Activated CD4-positive, alpha-beta T cell treated with anti-CD3 and anti-CD28 coated beads for 36 hours (primary cell): ENCODE data around the gene SELENOO. TPM values are rescaled to one million over a fixed set of nuclear protein-coding genes. Genes with fewer than 3 reads are reported as not detected.

Experiments
- ATAC-seq: fragments of 200-7000 bp; cut with Tn5 transposase; one replicate; pipeline ENCODE4 v1.10.0; 2021; ENCODE audit warnings: mild to moderate bottlenecking, moderate library complexity
- CTCF ChIA-PET: fragments of 350-600 bp; sonication (Branson Sonifier 250); formaldehyde crosslinking; loops from one replicate; lab custom pipeline; 2021; ENCODE audit warnings: antibody characterized with exemption; lab: Charles Lee
- POLR2A ChIA-PET: fragments of 350-600 bp; sonication (Branson Sonifier 250); formaldehyde crosslinking; loops from one replicate; lab custom pipeline; 2021; ENCODE audit warnings: antibody characterized with exemption, inconsistent platforms; lab: Charles Lee
- DNase-seq: peaks from one replicate; pipeline ENCODE4 v3.0.0-alpha.2; 2020
- H3K27ac Mint-ChIP-seq: one replicate; pipeline ENCODE4 v1.8.0; 2021; ENCODE audit warnings: mixed read lengths
- H3K27me3 Mint-ChIP-seq: one replicate; pipeline ENCODE4 v1.8.0; 2021; ENCODE audit warnings: mixed read lengths
- H3K36me3 Mint-ChIP-seq: one replicate; pipeline ENCODE4 v1.8.0; 2021; ENCODE audit warnings: low read depth, mixed read lengths
- H3K4me1 Mint-ChIP-seq: one replicate; pipeline ENCODE4 v1.8.0; 2021; ENCODE audit warnings: mixed read lengths
- H3K4me3 Mint-ChIP-seq: one replicate; pipeline ENCODE4 v1.8.0; 2021; ENCODE audit warnings: mild to moderate bottlenecking, moderate library complexity, mixed read lengths
- H3K9me3 Mint-ChIP-seq: one replicate; pipeline ENCODE4 v1.8.0; 2021; ENCODE audit warnings: low read depth, mixed read lengths
- intact Hi-C, 2 experiments: fragments of 100-400 bp; cut with DNase I in 1 of 2; cut with micrococcal nuclease in 1 of 2; formaldehyde crosslinking; loops; one replicate each; pipeline versions ENCODE4 v1.14.2 to v1.15.1; 2022 to 2024; cut with DNase I, micrococcal nuclease
- total RNA-seq, 2 experiments: library from RNA; stranded (reverse); gene quantifications; one replicate each; pipeline ENCODE4 v1.2.3, GENCODE V29; 2021

Gene SELENOO
- total RNA-seq, 2 experiments from 2014 or later, result 14.4 to 18.3 TPM

DNA sequence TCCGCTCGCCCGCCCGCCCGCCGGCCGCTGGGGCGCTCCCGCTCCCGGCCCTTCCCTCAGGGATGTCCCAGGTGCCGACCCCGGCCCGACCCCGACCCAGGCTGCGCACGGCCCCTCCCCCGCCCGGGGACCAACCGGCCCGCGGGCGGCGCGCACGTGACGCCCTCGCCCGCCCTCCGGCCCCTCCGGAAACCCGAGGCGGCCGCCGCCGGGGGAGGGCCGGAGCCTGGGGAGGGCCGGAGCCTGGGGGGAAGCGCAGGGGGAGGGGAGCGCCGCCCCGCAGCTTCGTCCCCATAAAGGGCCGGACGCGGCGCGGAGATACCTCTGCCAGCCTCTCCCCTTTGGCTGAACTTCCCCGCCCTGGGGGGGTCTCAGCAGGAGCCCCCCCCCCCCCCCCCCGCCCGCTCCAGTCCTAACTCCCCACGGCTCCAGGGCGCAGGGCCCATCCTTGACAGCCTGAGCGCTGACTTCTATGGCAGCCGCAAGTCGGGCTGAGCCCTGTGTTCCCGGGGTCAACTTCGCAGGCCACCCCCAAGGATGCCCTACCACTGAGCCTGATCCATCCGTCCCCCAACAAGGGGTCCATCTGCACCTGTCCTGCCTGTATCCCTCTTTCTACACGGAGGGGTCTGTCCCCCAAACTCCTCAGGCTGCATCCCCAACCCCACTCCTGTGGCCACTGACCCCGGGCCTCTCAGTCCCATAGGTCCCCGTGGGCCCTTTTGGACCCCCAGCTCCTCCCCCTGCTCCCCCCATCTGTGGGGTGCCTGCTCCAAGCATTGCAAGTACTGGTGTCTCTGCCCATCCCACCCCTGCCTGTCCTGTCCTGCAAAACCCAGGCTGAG lies 61.0 kb downstream of the SELENOO start, which contains the start of gene MAPK12:
TSS of gene MAPK12 (minus strand) at position 69 of the 845 bp plus-strand sequence. CDS start 174 bp downstream, outside the sequence.
- intact Hi-C loops, result no loop called here
- CTCF ChIA-PET, result interaction anchor here (0.7 to 1.1 kb wide), 2 partner anchors 8 to 9 kb away, joined by 3 read pairs; no protein-coding TSS in a partner anchor
- no peaks in the 10 kb centered on the region for H3K9me3 Mint-ChIP-seq

DNA sequence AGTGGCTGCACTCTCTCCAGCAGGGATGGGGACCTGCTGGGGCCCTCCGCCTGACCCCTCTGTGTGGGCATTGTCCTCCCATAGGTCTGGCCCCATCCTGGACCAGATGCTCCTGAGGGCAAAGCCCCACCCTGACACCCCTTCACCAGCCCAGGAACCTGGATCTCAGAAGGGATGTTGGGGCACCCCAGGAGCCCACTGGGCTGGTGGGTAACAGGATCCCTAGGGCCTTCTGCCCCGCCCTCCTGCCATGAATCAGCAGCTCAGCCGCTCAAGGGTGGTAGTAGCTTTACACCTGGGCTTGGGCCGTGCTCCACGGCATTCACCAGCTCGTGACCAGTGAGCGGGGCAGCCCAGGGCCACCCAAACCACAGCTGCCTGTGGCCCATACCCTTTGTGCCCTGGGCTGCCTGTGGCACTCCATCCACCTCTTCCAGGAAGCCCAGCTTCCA lies 61.7 kb downstream of the SELENOO start:
- ChIA-PET CTCF (interaction anchor here (1.1 kb wide), 1 partner anchor 10 kb away, joined by 3 read pairs; no protein-coding TSS in a partner anchor), POLR2A (no interaction called here)
- Mint-ChIP-seq H3K4me3 (peak overlapping the region; percentile 54), H3K27me3 (peaks cover 14% of the 10 kb centered on the region), H3K36me3 (no peaks in the 10 kb centered on the region), H3K9me3 (no peaks in the 10 kb centered on the region), H3K4me1 (peaks cover 5% of the 10 kb centered on the region), H3K27ac (no peak overlapping the region)
- peak; percentile 36 for ATAC-seq
- intact Hi-C loops, result no loop called here
- peak; percentile 47 for DNase-seq

More for the DNA sequence above, 61.0 kb downstream of the SELENOO start, which contains the start of gene MAPK12:
- Mint-ChIP-seq H3K36me3 (no peaks in the 10 kb centered on the region), H3K27me3 (peaks cover 14% of the 10 kb centered on the region), H3K27ac (no peak within 1 kb of the TSS), H3K4me1 (peaks cover 5% of the 10 kb centered on the region), H3K4me3 (peak within 1 kb of the TSS; percentile 54)
- ATAC-seq, result no peak
- DNase-seq, result no peak
- POLR2A ChIA-PET, result no interaction called here

DNA sequence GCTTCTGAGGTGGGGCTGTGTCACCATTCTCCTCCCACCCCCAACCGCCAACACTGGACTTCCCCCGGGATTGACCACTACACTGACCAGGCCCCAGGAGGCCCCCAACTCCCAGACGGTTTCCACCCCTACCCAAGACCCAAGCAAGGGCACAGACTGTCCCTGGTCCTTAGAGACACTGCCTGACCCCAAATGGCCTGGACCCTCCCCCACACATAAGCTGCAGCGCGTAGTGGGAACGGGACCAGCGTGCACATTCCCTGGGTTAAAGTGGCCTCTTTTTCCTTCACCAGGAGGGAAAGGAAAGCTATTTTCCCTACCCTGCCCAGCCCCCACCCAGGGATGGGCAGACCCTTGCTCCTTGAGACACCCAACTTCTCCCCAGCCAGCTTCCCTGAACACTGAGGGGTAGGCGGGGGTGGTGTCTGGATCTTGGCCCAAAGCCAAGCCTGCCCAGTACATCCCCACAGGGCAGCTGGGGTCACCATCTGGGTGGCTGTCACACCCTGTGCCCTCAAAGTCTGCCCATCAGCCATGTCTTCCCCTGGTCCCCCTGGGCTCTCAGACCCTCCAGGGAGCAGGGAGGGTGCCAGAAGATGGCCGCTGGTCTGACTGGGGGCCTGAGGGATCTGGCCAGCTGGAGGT lies 62.3 kb downstream of the SELENOO start:
- H3K9me3 Mint-ChIP-seq, result no peaks in the 10 kb centered on the region
- peaks cover 14% of the 10 kb centered on the region for H3K27me3 Mint-ChIP-seq
- H3K4me1 Mint-ChIP-seq, result peaks cover 7% of the 10 kb centered on the region
- ChIA-PET CTCF (interaction anchor here (1.1 kb wide), 1 partner anchor 10 kb away, joined by 3 read pairs; no protein-coding TSS in a partner anchor), POLR2A (no interaction called here)
- no peak overlapping the region for H3K4me3 Mint-ChIP-seq
- DNase-seq (no peak), ATAC-seq (no peak)
- no peaks in the 10 kb centered on the region for H3K36me3 Mint-ChIP-seq
- intact Hi-C loops, result no loop called here
- H3K27ac Mint-ChIP-seq, result no peak overlapping the region

DNA sequence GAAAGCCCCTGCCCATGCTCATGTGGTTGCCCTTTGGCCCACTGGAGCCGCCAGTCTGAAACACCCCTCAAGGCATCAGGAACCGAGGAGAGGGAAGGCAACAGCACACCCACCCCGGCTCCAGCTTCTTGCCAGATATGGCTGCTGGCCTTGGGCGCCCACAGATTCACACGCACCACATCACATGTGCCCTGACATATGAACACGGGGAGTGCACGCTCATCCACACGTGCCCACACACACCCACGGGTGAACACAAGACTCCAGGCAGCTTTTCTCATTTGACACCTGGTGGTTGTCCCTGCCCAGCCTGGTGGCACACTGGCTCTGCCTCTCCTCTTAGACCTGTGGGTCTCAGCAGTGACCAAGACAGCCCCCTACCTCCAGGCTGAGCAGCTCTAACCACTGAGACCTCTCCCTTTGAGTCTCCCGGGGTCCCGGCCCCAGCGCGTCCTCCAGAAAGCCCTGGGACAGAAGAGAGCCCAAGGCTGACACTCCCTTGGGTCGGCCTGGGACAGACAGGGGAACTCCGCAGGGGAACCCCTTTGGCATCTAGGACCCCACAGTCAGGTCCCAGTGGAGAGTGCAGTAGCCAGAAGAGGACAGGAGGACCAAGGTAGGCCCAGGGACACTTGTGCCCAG lies 63.4 kb downstream of the SELENOO start:
- intact Hi-C loops, result no loop called here
- Mint-ChIP-seq H3K27me3 (peaks cover 11% of the 10 kb centered on the region), H3K36me3 (no peaks in the 10 kb centered on the region), H3K4me3 (no peak overlapping the region), H3K27ac (no peak overlapping the region), H3K9me3 (no peaks in the 10 kb centered on the region), H3K4me1 (peaks cover 13% of the 10 kb centered on the region)
- ChIA-PET POLR2A (no interaction called here), CTCF (no interaction called here)
- no peak for ATAC-seq
- DNase-seq, result peak; percentile 30

DNA sequence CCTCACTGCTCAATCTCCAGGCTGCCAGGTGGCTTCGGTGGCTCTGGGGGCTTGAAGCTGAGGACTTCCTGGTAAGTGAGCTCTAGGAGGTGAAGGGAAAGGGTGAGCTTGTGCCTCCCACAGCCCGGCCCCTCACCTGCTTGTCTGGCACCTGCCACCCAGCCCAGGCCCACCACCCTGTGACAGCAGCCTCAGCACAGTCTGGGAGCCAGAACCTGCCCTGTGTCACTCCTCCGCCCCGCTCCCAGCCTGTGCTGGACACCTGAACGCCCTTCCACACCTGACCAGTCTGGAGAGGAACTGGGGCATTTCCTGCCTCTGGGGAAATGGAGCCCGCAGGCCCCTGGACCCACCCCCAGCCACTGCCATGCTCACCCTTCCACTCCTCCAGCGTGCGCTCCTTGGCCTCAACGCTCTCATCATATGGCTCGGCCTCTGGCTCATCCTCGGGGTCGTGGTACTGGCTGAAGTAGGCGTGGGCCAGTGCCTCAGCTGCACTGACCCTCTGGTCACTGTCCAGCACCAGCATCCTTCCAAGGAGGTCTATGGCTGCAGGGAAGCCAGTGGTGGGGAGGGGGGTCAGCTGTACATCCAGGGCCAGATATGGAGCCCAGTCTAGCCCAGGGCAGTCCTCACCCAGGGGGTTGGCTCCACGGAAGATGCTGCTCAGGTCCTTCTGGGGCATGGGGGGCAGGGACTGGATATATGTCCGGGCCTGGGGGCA lies 64.3 kb downstream of the SELENOO start:
- ChIA-PET CTCF (no interaction called here), POLR2A (interaction anchor here (0.7 kb wide), 1 partner anchor 63 kb away, joined by 3 read pairs; no protein-coding TSS in a partner anchor)
- Mint-ChIP-seq H3K27me3 (peaks cover 8% of the 10 kb centered on the region), H3K27ac (no peak overlapping the region), H3K9me3 (no peaks in the 10 kb centered on the region), H3K4me3 (no peak overlapping the region), H3K36me3 (no peaks in the 10 kb centered on the region), H3K4me1 (peaks cover 15% of the 10 kb centered on the region)
- intact Hi-C loops, result no loop called here
- ATAC-seq (no peak), DNase-seq (no peak)

DNA sequence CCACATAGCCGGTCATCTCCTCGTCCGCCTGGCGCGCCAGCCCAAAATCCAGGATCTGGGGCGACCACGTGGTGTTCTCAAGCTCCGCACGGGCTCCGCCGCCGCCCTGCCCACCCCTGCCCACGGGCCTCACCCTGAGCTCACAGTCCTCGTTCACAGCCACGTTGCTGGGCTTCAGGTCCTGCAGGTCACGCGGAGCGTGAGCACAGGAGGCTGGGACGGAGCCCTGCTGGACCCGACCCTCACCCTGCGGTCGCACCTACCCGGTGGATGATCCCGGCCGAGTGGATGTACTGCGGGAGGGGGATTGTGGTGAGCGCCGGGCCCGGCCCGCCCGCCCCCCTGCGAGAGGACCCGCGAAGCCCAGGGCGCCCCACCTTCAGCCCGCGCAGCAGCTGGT lies 66.2 kb downstream of the SELENOO start:
- intact Hi-C loops, result no loop called here
- no peak overlapping the region for H3K4me3 Mint-ChIP-seq
- no peaks in the 10 kb centered on the region for H3K9me3 Mint-ChIP-seq
- H3K27me3 Mint-ChIP-seq, result peaks cover 7% of the 10 kb centered on the region
- ChIA-PET POLR2A (no interaction called here), CTCF (no interaction called here)
- DNase-seq (no peak), ATAC-seq (no peak)
- no peaks in the 10 kb centered on the region for H3K36me3 Mint-ChIP-seq
- peaks cover 18% of the 10 kb centered on the region for H3K4me1 Mint-ChIP-seq
- no peak overlapping the region for H3K27ac Mint-ChIP-seq

Other genes starting within 250 kb of the SELENOO start
- gene PIM3, start 240.2 kb upstream of the SELENOO start, total RNA-seq, result 100 to 1,000 TPM; 127 to 165 TPM
- under 1 TPM; 0.16 TPM for gene IL17REL, start 188.2 kb upstream of the SELENOO start, total RNA-seq
- gene TTLL8, start 142.7 kb upstream of the SELENOO start, total RNA-seq, result not detected
- not detected for gene MLC1, start 115.6 kb upstream of the SELENOO start, total RNA-seq
- gene MOV10L1, start 111.0 kb upstream of the SELENOO start, total RNA-seq, result under 1 TPM in 1 of 2 experiments, not detected in 1; 0.11 TPM
- 1 to 10 TPM; 2.2 to 2.7 TPM for gene PANX2, start 30.3 kb upstream of the SELENOO start, total RNA-seq
- gene TRABD, start 15.1 kb upstream of the SELENOO start, total RNA-seq, result 10 to 100 TPM; 60.7 to 74.5 TPM
- gene TUBGCP6, start 44.0 kb downstream of the SELENOO start, total RNA-seq, result 10 to 100 TPM; 42.2 to 49.2 TPM
- 10 to 100 TPM; 33.5 to 41.5 TPM for gene HDAC10, start 50.3 kb downstream of the SELENOO start, total RNA-seq
- gene MAPK12, start 60.7 kb downstream of the SELENOO start, total RNA-seq, result 1 to 10 TPM; 5.4 to 8.1 TPM
- gene MAPK11, start 69.4 kb downstream of the SELENOO start, total RNA-seq, result 10 to 100 TPM; 11.6 to 13.6 TPM
- 1 to 10 TPM; 5.5 to 6.3 TPM for gene PLXNB2, start 106.6 kb downstream of the SELENOO start, total RNA-seq
- gene DENND6B, start 126.0 kb downstream of the SELENOO start, total RNA-seq, result 1 to 10 TPM; 2.8 TPM
- 10 to 100 TPM; 37.3 to 39.5 TPM for gene PPP6R2, start 142.3 kb downstream of the SELENOO start, total RNA-seq